MG63 (cell line): ENCODE measurements around the gene CDC25A. TPM values are rescaled to one million over a fixed set of nuclear protein-coding genes. Genes with fewer than 3 reads are reported as not detected.
"Not testable (repeated sequence)": the region's sequence is repeated elsewhere in the genome, so short reads cannot be mapped to it uniquely, and the experiment has no call there.

Experiments used
- DNase-seq: peaks from one replicate; pipeline ENCODE4 v3.0.0-alpha.2; 2020
- H3K27me3 ChIP-seq: fragments of 250-450 bp; sonication (Bioruptor Pico); 2 replicates; pipeline ENCODE4 v1.5.1; 2020; ENCODE audit warnings: mild to moderate bottlenecking, moderate library complexity
- H3K36me3 ChIP-seq: fragments of 250-450 bp; sonication (Bioruptor Pico); 2 replicates; pipeline ENCODE4 v1.5.1; 2020; ENCODE audit warnings: mild to moderate bottlenecking, moderate library complexity
- H3K4me3 ChIP-seq: fragments of 250-450 bp; sonication (Bioruptor Pico); 2 replicates; pipeline ENCODE4 v1.5.1; 2020; ENCODE audit warnings: mild to moderate bottlenecking, moderate library complexity
- H3K9me3 ChIP-seq: fragments of 250-450 bp; sonication (Bioruptor Pico); 2 replicates; pipeline ENCODE4 v1.5.1; 2020; ENCODE audit warnings: mild to moderate bottlenecking, moderate library complexity
- total RNA-seq: library from RNA; depleted of rRNA; stranded (reverse); fragments of >200 nt; shearing (Covaris generic); gene quantifications from 2 replicates; pipeline ENCODE4 v1.2.3, GENCODE V29; 2014; ENCODE audit warnings: low replicate concordance; rRNA removed

Gene CDC25A
- total RNA-seq, result 11.2 and 25.3 TPM in 2 replicates

GRCh38 chr3:48188266-48189201 is at the start of gene CDC25A:
Gene CDC25A, minus strand, starts transcription at chr3:48188417. Its CDS starts 470 bp downstream, at chr3:48187947.
- peak; percentile 97 for DNase-seq
- Histone ChIP-seq H3K9me3 (no peaks in the 10 kb centered on the region), H3K27me3 (no peaks in the 10 kb centered on the region), H3K4me3 (peak within 1 kb of the TSS; percentile 77), H3K36me3 (peaks cover 26% of the 10 kb centered on the region)

- no peaks in the 10 kb centered on the region for H3K27me3 ChIP-seq
Measured at GRCh38 chr3:48236531-48236930, 48.3 kb upstream of the CDC25A start.

GRCh38 chr3:48233542-48233941 is 45.3 kb upstream of the CDC25A start:
- no peak overlapping the region for H3K4me3 ChIP-seq
- no peaks in the 10 kb centered on the region for H3K27me3 ChIP-seq
- DNase-seq, result no peak
- no peaks in the 10 kb centered on the region for H3K9me3 ChIP-seq
- no peaks in the 10 kb centered on the region for H3K36me3 ChIP-seq

More at GRCh38 chr3:48236531-48236930, 48.3 kb upstream of the CDC25A start:
- no peak overlapping the region for H3K4me3 ChIP-seq
- H3K9me3 ChIP-seq, result no peaks in the 10 kb centered on the region
- H3K36me3 ChIP-seq, result no peaks in the 10 kb centered on the region
- DNase-seq, result no peak

- DNase-seq, result peak; percentile 64
- Histone ChIP-seq H3K4me3 (peak overlapping the region; percentile 21), H3K36me3 (no peaks in the 10 kb centered on the region), H3K9me3 (no peaks in the 10 kb centered on the region), H3K27me3 (no peaks in the 10 kb centered on the region)
Measured at GRCh38 chr3:48232734-48233133, 44.5 kb upstream of the CDC25A start.

- Histone ChIP-seq H3K4me3 (no peak overlapping the region), H3K27me3 (no peaks in the 10 kb centered on the region), H3K9me3 (no peaks in the 10 kb centered on the region), H3K36me3 (no peaks in the 10 kb centered on the region)
- no peak for DNase-seq
Measured at GRCh38 chr3:48232232-48232631, 44.0 kb upstream of the CDC25A start.

GRCh38 chr3:48226939-48227338 is 38.7 kb upstream of the CDC25A start:
- DNase-seq, result no peak
- H3K4me3 ChIP-seq, result no peak overlapping the region
- H3K9me3 ChIP-seq, result no peaks in the 10 kb centered on the region
- no peaks in the 10 kb centered on the region for H3K36me3 ChIP-seq
- H3K27me3 ChIP-seq, result no peaks in the 10 kb centered on the region

- H3K9me3 ChIP-seq, result no peaks in the 10 kb centered on the region
- H3K36me3 ChIP-seq, result no peaks in the 10 kb centered on the region
- H3K27me3 ChIP-seq, result no peaks in the 10 kb centered on the region
- H3K4me3 ChIP-seq, result no peak overlapping the region
- no peak for DNase-seq
Measured at GRCh38 chr3:48225587-48225986, 37.4 kb upstream of the CDC25A start.

- H3K36me3 ChIP-seq, result no peaks in the 10 kb centered on the region
- peak; percentile 30 for DNase-seq
Measured at GRCh38 chr3:48222616-48223513, 34.6 kb upstream of the CDC25A start, which contains the start of gene CAMP. Gene CAMP, plus strand, starts transcription at chr3:48223495. Its CDS starts 17 bp downstream, at chr3:48223512.

GRCh38 chr3:48220746-48221145 is 32.5 kb upstream of the CDC25A start:
- H3K27me3 ChIP-seq, result no peaks in the 10 kb centered on the region
- no peak for DNase-seq
- H3K9me3 ChIP-seq, result no peaks in the 10 kb centered on the region
- H3K36me3 ChIP-seq, result no peaks in the 10 kb centered on the region
- no peak overlapping the region for H3K4me3 ChIP-seq

More at GRCh38 chr3:48222616-48223513, 34.6 kb upstream of the CDC25A start, which contains the start of gene CAMP:
- Histone ChIP-seq H3K4me3 (no peak within 1 kb of the TSS), H3K9me3 (no peaks in the 10 kb centered on the region), H3K27me3 (no peaks in the 10 kb centered on the region)

- Histone ChIP-seq H3K36me3 (no peaks in the 10 kb centered on the region), H3K27me3 (no peaks in the 10 kb centered on the region), H3K4me3 (no peak overlapping the region), H3K9me3 (no peaks in the 10 kb centered on the region)
- peak; percentile 67 for DNase-seq
Measured at GRCh38 chr3:48219543-48219942, 31.3 kb upstream of the CDC25A start.

- Histone ChIP-seq H3K4me3 (no peak overlapping the region), H3K9me3 (no peaks in the 10 kb centered on the region), H3K36me3 (no peaks in the 10 kb centered on the region), H3K27me3 (no peaks in the 10 kb centered on the region)
- no peak for DNase-seq
Measured at GRCh38 chr3:48218537-48218936, 30.3 kb upstream of the CDC25A start.

- Histone ChIP-seq H3K4me3 (no peak overlapping the region), H3K27me3 (no peaks in the 10 kb centered on the region), H3K36me3 (no peaks in the 10 kb centered on the region), H3K9me3 (no peaks in the 10 kb centered on the region)
- no peak for DNase-seq
Measured at GRCh38 chr3:48217449-48217848, 29.2 kb upstream of the CDC25A start.

GRCh38 chr3:48215876-48216275 is 27.7 kb upstream of the CDC25A start:
- no peak overlapping the region for H3K4me3 ChIP-seq
- no peaks in the 10 kb centered on the region for H3K9me3 ChIP-seq
- no peak for DNase-seq
- no peaks in the 10 kb centered on the region for H3K27me3 ChIP-seq
- H3K36me3 ChIP-seq, result no peaks in the 10 kb centered on the region

- no peaks in the 10 kb centered on the region for H3K27me3 ChIP-seq
- DNase-seq, result no peak
- H3K36me3 ChIP-seq, result no peaks in the 10 kb centered on the region
- no peak overlapping the region for H3K4me3 ChIP-seq
- no peaks in the 10 kb centered on the region for H3K9me3 ChIP-seq
Measured at GRCh38 chr3:48215466-48215865, 27.2 kb upstream of the CDC25A start.

GRCh38 chr3:48215019-48215418 is 26.8 kb upstream of the CDC25A start:
- H3K27me3 ChIP-seq, result no peaks in the 10 kb centered on the region
- no peak for DNase-seq
- H3K9me3 ChIP-seq, result no peaks in the 10 kb centered on the region
- H3K4me3 ChIP-seq, result no peak overlapping the region
- no peaks in the 10 kb centered on the region for H3K36me3 ChIP-seq

GRCh38 chr3:48214225-48214624 is 26.0 kb upstream of the CDC25A start:
- no peaks in the 10 kb centered on the region for H3K27me3 ChIP-seq
- H3K9me3 ChIP-seq, result no peaks in the 10 kb centered on the region
- H3K4me3 ChIP-seq, result no peak overlapping the region
- DNase-seq, result no peak
- no peaks in the 10 kb centered on the region for H3K36me3 ChIP-seq

GRCh38 chr3:48211776-48212175 is 23.6 kb upstream of the CDC25A start:
- H3K9me3 ChIP-seq, H3K4me3 ChIP-seq, H3K36me3 ChIP-seq, H3K27me3 ChIP-seq, DNase-seq: not testable (repeated sequence)
